Adipocyte (in vitro differentiated cells): ENCODE results near the gene MSTO1.
A peak's percentile ranks its signal among the peaks of the same experiment; 100 is the strongest.
"Not testable (repeated sequence)": the region's sequence is repeated elsewhere in the genome, so short reads cannot be mapped to it uniquely, and the experiment has no call there.

ENCODE experiments used
- DNase-seq: peaks from one replicate; pipeline ENCODE4 v3.0.0-alpha.2; 2015; ENCODE audit warnings: low read depth
- H3K27me3 ChIP-seq: replicated peaks from 2 replicates; pipeline ENCODE4 v1.7.0; 2013; ENCODE audit warnings: mild to moderate bottlenecking, low read length, moderate library complexity; ENCODE audit not compliant: control insufficient read depth, insufficient read depth
- H3K36me3 ChIP-seq: 2 replicates; pipeline ENCODE4 v1.7.0; 2013; ENCODE audit warnings: low read length, mild to moderate bottlenecking, moderate library complexity; ENCODE audit not compliant: control insufficient read depth, insufficient read depth, severe bottlenecking
- H3K4me1 ChIP-seq: 2 replicates; pipeline ENCODE4 v1.7.0; 2013; ENCODE audit warnings: mild to moderate bottlenecking, low read length, moderate library complexity; ENCODE audit not compliant: control insufficient read depth, insufficient read depth
- H3K4me3 ChIP-seq: 2 replicates; pipeline ENCODE4 v1.7.0; 2013; ENCODE audit warnings: mild to moderate bottlenecking, low read length, moderate library complexity
- H3K9ac ChIP-seq: 2 replicates; pipeline ENCODE4 v1.7.0; 2013; ENCODE audit warnings: mild to moderate bottlenecking, low read length, moderate library complexity
- H3K9me3 ChIP-seq: 2 replicates; pipeline ENCODE4 v1.7.0; 2013; ENCODE audit warnings: mild to moderate bottlenecking, low read length, moderate library complexity; ENCODE audit not compliant: control insufficient read depth

The MSTO1 gene

GRCh38 chr1:155623357-155623756 lies 13.3 kb downstream of the MSTO1 start:
- Histone ChIP-seq H3K9ac (no peak overlapping the region), H3K27me3 (peaks cover 6% of the 10 kb centered on the region), H3K36me3 (no peaks in the 10 kb centered on the region), H3K9me3 (peaks cover 18% of the 10 kb centered on the region), H3K4me3 (no peak overlapping the region), H3K4me1 (no peaks in the 10 kb centered on the region)
- no peak for DNase-seq

- not testable (repeated sequence) for H3K4me1 ChIP-seq, H3K27me3 ChIP-seq, DNase-seq, H3K4me3 ChIP-seq, H3K36me3 ChIP-seq, H3K9ac ChIP-seq
- peaks cover 18% of the 10 kb centered on the region for H3K9me3 ChIP-seq
Measured at GRCh38 chr1:155626428-155626827, 16.4 kb downstream of the MSTO1 start.

- Histone ChIP-seq H3K27me3 (no peaks in the 10 kb centered on the region), H3K4me3 (no peak overlapping the region), H3K36me3 (no peaks in the 10 kb centered on the region), H3K4me1 (no peaks in the 10 kb centered on the region), H3K9me3 (no peaks in the 10 kb centered on the region), H3K9ac (no peak overlapping the region)
- DNase-seq = no peak
Measured at GRCh38 chr1:155636397-155637153, 26.6 kb downstream of the MSTO1 start.

GRCh38 chr1:155640367-155640766 lies 30.3 kb downstream of the MSTO1 start:
- Histone ChIP-seq H3K4me3 (no peak overlapping the region), H3K36me3 (no peaks in the 10 kb centered on the region), H3K27me3 (no peaks in the 10 kb centered on the region), H3K9me3 (peaks cover 14% of the 10 kb centered on the region), H3K9ac (no peak overlapping the region), H3K4me1 (peaks cover 8% of the 10 kb centered on the region)
- DNase-seq = no peak

GRCh38 chr1:155642559-155643180 lies 32.7 kb downstream of the MSTO1 start:
- DNase-seq, H3K9ac ChIP-seq, H3K27me3 ChIP-seq, H3K4me3 ChIP-seq, H3K36me3 ChIP-seq: not testable (repeated sequence)
- peaks cover 14% of the 10 kb centered on the region for H3K9me3 ChIP-seq
- peaks cover 24% of the 10 kb centered on the region for H3K4me1 ChIP-seq

GRCh38 chr1:155643230-155643629 lies 33.2 kb downstream of the MSTO1 start:
- H3K4me3 ChIP-seq = no peak overlapping the region
- H3K9ac ChIP-seq = no peak overlapping the region

GRCh38 chr1:155645034-155645598 lies 35.1 kb downstream of the MSTO1 start:
- Histone ChIP-seq H3K4me3 (peak overlapping the region; percentile 1), H3K9me3 (peaks cover 14% of the 10 kb centered on the region)
- DNase-seq = no peak

More at GRCh38 chr1:155643230-155643629, 33.2 kb downstream of the MSTO1 start:
- no peaks in the 10 kb centered on the region for H3K27me3 ChIP-seq
- no peaks in the 10 kb centered on the region for H3K36me3 ChIP-seq
- DNase-seq = no peak
- H3K9me3 ChIP-seq = peaks cover 14% of the 10 kb centered on the region
- peaks cover 26% of the 10 kb centered on the region for H3K4me1 ChIP-seq

GRCh38 chr1:155645648-155646047 lies 35.6 kb downstream of the MSTO1 start:
- H3K36me3 ChIP-seq = no peaks in the 10 kb centered on the region
- H3K4me1 ChIP-seq = peaks cover 35% of the 10 kb centered on the region
- peaks cover 14% of the 10 kb centered on the region for H3K9me3 ChIP-seq
- no peak for DNase-seq
- peak overlapping the region; percentile 1 for H3K4me3 ChIP-seq
- no peaks in the 10 kb centered on the region for H3K27me3 ChIP-seq
- H3K9ac ChIP-seq = no peak overlapping the region

More at GRCh38 chr1:155645034-155645598, 35.1 kb downstream of the MSTO1 start:
- H3K27me3 ChIP-seq = no peaks in the 10 kb centered on the region
- no peak overlapping the region for H3K9ac ChIP-seq
- peaks cover 32% of the 10 kb centered on the region for H3K4me1 ChIP-seq
- H3K36me3 ChIP-seq = no peaks in the 10 kb centered on the region

GRCh38 chr1:155646307-155646706 lies 36.3 kb downstream of the MSTO1 start:
- Histone ChIP-seq H3K27me3 (no peaks in the 10 kb centered on the region), H3K4me1 (peaks cover 39% of the 10 kb centered on the region), H3K36me3 (no peaks in the 10 kb centered on the region), H3K4me3 (peak overlapping the region; percentile 1), H3K9me3 (peaks cover 14% of the 10 kb centered on the region), H3K9ac (no peak overlapping the region)
- DNase-seq = peak; percentile 50

- peak overlapping the region; percentile 82 for H3K4me3 ChIP-seq
Measured at GRCh38 chr1:155648207-155649147, 38.5 kb downstream of the MSTO1 start.

More at GRCh38 chr1:155648207-155649147, 38.5 kb downstream of the MSTO1 start:
- Histone ChIP-seq H3K9me3 (peaks cover 3% of the 10 kb centered on the region), H3K9ac (peak overlapping the region; percentile 78), H3K36me3 (no peaks in the 10 kb centered on the region), H3K27me3 (no peaks in the 10 kb centered on the region), H3K4me1 (peaks cover 48% of the 10 kb centered on the region)
- peak; percentile 90 for DNase-seq
